Adipose tissue (tissue), 3 donors: ENCODE measurements around the gene XRCC5. TPM values are rescaled to one million over a fixed set of nuclear protein-coding genes. Genes with fewer than 3 reads are reported as not detected.

Experiments used
- H3K27ac ChIP-seq: one replicate; pipeline ENCODE4 v1.5.1; 2013; ENCODE audit warnings: low read depth, low read length
- WGBS, 3 donors: extraction: QIAGEN DNeasy Blood & Tissue Kit; methylation state at CpG; one replicate each; pipeline ENCODE4 v1.1.7; 2013; 5-methylcytosine and 5-hydroxymethylcytosine counted together
- polyA plus RNA-seq, 3 donors: library from polyadenylated mRNA; stranded (reverse); fragments of 200-250 nt; gene quantifications; one replicate each; pipeline ENCODE4 v1.2.3, GENCODE V29; 2013
- donor health status: healthy with polysubstance abuse.
- donor health status: Bipolar disorder and iron deficiency.
- donor health status: healthy.

The XRCC5 gene
- polyA plus RNA-seq, 3 donors, result 47.1 to 86.4 (median 85.7) TPM

DNA sequence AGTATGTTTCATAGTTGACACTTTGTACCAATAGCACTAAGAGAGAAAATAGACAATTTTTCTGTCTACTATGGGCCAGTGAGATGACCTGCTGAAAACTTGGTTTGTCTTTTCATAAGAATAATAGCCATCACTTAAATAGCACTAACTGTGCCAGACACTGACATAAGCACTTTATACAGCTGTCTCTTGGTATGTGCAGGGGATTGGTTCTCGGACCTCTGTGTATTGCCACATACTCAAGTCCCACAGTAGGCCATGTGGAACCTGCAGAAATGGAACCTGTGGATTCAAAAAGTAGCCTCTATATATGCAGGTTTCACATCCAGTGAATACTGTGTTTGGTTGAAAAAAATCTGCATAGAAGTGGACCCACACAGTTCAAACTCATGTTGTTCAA, 126.7 kb downstream of the XRCC5 start:
- 86 to 97% (median 93%) methylated on average over 1 of the region's 1 CpG for WGBS, 3 donors
- no peak overlapping the region for H3K27ac ChIP-seq

DNA sequence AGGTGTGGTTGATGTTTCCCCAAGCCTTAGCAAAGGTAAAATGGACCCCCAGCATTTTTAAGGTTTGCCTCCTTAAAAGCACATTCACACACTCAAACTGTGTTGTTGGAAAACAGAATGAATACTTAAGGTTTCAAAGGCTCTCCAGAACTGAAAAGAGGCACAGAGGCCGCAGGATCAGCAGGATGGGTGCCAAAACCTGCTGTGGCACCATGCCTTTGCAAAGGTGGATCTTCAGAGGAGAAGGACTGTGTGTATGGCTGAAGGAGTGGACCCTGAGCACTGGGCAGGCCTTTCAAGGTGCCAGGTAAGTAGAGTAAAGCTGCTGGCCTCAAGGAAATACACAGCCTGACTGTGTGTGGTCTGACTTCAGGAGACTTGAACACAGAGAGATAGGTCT, 127.3 kb downstream of the XRCC5 start:
- no peak overlapping the region for H3K27ac ChIP-seq
- WGBS, 3 donors, result 0% methylated on average over 1 of the region's 1 CpG

DNA sequence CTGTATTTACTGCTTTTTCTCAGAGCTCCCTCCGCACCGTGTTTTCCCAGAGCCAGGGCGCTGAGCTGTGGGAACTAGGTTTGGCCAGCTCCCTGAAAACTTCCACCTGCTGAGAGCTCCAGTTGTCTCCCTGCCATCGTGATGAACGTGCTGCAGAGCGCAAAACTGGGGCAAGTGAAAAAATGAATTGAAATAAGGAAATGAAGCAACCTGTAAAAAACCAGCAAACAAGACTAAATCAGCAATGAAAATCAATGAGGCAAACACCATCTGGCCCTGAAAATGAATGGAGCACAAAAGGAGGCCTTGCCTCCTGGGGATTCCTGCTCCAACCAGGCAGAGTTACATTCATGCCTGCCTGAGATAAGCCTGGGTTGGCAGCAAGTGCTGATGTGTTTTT, 133.2 kb downstream of the XRCC5 start:
- no peak overlapping the region for H3K27ac ChIP-seq
- WGBS, 3 donors, result 38 to 56% (median 56%) methylated on average over 6 of the region's 6 CpGs

DNA sequence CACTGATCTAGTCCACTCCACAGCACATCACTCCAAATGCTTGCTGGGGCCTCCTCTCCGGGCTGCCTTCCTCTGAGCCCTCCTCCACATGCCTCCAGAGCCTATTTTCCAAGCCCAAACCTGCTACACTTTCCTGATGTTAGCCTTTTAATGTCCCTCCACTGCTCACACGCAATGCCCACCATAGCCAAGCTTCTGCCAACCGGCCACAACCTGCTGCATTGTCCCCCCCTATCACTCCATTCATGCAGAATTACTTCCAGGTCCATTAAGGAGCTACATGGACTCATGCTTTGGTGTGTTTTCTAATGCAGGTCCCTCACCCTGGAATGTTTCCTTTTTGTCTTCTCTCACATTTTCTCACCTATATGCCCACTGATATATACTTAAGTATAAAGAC, 133.9 kb downstream of the XRCC5 start:
- no peak overlapping the region for H3K27ac ChIP-seq
- WGBS, 3 donors, result 91 to 97% (median 92%) methylated on average over 3 of the region's 3 CpGs

DNA sequence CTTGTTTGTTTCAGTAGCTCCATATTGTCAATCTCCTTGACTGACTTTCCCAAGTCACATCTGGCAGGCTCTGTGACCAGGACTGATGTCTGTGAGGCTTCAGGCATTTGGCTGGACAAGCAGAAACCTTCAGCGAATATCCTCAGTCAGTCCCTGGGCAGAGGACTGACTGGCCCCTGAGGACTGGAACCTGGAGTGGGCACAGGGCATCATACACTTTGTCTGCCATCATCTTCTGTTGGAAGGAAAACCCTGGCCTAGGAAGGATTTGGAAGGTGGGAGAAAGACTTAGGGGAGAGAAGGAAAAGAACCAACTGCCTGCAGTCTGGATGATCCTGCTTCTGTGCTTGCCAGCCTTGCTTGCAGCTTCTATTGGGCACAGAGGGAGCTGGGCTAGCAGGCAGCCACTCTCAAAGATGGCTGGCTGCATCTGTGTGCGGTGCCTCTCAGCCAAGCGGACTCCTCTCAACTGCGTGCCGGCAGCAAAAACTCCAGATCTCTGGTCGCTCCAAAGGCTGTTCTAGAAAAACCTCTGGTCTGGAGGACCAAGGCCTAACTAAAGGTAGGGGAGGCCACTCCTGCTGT, 136.3 kb downstream of the XRCC5 start:
- no peak overlapping the region for H3K27ac ChIP-seq
- WGBS, 3 donors, result 80 to 89% (median 80%) methylated on average over 6 of the region's 6 CpGs

DNA sequence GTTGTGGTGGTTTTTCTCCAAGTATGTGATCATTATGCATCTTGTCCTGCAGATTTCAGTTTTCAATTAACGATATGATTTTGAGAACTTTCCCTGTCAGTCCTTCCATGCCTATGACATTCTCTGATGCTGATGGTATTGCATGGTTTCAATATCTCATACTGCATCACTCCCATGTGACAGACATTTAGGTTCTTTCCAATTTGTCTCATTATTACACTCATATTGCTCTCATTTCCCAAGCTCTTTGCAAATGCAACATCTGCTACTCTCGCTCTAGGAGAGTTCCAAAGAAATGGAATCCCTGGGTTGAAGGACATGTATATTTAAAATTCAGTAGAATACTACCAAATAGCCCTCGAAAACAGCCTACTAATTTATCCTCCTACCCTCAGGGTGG, 137.6 kb downstream of the XRCC5 start:
- 85 to 94% (median 89%) methylated on average over 3 of the region's 3 CpGs for WGBS, 3 donors

More for the DNA sequence above, 137.6 kb downstream of the XRCC5 start:
- no peak overlapping the region for H3K27ac ChIP-seq

Other genes with a start within 250 kb of the XRCC5 start
- 1 to 10 TPM in 2 of 3 donors, under 1 TPM in 1; 0.85 to 3.5 (median 2.3) TPM for gene MREG, start 95.8 kb upstream of the XRCC5 start, polyA plus RNA-seq
- gene PECR, start 27.5 kb upstream of the XRCC5 start, polyA plus RNA-seq, result 10 to 100 TPM in 2 of 3 donors, 1 to 10 TPM in 1; 6.1 to 58.6 (median 20.0) TPM
- under 1 TPM in 2 of 3 donors, not detected in 1; 0.28 to 0.62 TPM for gene TMEM169, start 27.4 kb upstream of the XRCC5 start, polyA plus RNA-seq